Suprapubic skin (tissue), 4 donors: Measurements from ENCODE around the gene PHYH. TPM values are rescaled to one million over a fixed set of nuclear protein-coding genes. Genes with fewer than 3 reads are reported as not detected.
"Not testable (repeated sequence)": the region's sequence is repeated elsewhere in the genome, so short reads cannot be mapped to it uniquely, and the experiment has no call there.

Source experiments
- DNase-seq, 2 donors: peaks; one replicate each; pipeline ENCODE4 v3.0.0-alpha.2; 2019; ENCODE audit warnings: low spot score in 2 of 2
- H3K27ac ChIP-seq: fragments of 200-600 bp; sonication (generic); one replicate; pipeline ENCODE4 v1.5.1; 2019
- H3K27me3 ChIP-seq: fragments of 200-600 bp; sonication (generic); one replicate; pipeline ENCODE4 v1.5.1; 2019
- H3K36me3 ChIP-seq: fragments of 200-600 bp; sonication (generic); one replicate; pipeline ENCODE4 v1.5.1; 2019
- H3K4me1 ChIP-seq: fragments of 200-600 bp; sonication (generic); one replicate; pipeline ENCODE4 v1.5.1; 2019
- H3K4me3 ChIP-seq: fragments of 200-600 bp; sonication (generic); one replicate; pipeline ENCODE4 v1.5.1; 2019; ENCODE audit warnings: mild to moderate bottlenecking
- H3K9me3 ChIP-seq: fragments of 200-600 bp; sonication (generic); one replicate; pipeline ENCODE4 v1.5.1; 2019
- CTCF ChIP-seq, 2 donors: fragments of 200-600 bp in 1 of 2; fragments of 450-650 bp in 1 of 2; sonication (generic) in 1 of 2; IDR thresholded peaks; one replicate each; pipeline ENCODE4 v1.5.1; 2016 to 2019; ENCODE audit warnings: antibody characterized with exemption in 2 of 2, mild to moderate bottlenecking in 1 of 2, moderate library complexity in 1 of 2
- EP300 ChIP-seq: sonication (generic); formaldehyde crosslinking; IDR thresholded peaks from one replicate; pipeline ENCODE4 v1.6.1; 2017; ENCODE audit warnings: antibody characterized with exemption
- POLR2A ChIP-seq, 2 donors: fragments of 450-650 bp; IDR thresholded peaks; one replicate each; pipeline ENCODE4 v1.6.1; 2017; ENCODE audit warnings: antibody characterized with exemption in 2 of 2, mild to moderate bottlenecking in 2 of 2, moderate library complexity in 2 of 2
- POLR2AphosphoS5 ChIP-seq, 3 donors: sonication (generic); formaldehyde crosslinking; IDR thresholded peaks; one replicate each; pipeline ENCODE4 v1.6.1; 2017; ENCODE audit warnings: antibody characterized with exemption in 3 of 3
- WGBS: methylation state at CpG from one replicate; pipeline ENCODE4 v1.1.5; 2018; 5-methylcytosine and 5-hydroxymethylcytosine counted together
- total RNA-seq, 4 donors: library from RNA; depleted of rRNA; stranded (reverse); fragments of >200 nt; gene quantifications; one replicate each; pipeline ENCODE4 v1.1.0, GENCODE V29; 2016

PHYH gene
- total RNA-seq, 4 donors from 2014 or later = 10.5 to 22.2 (median 13.3) TPM

GRCh38 chr10:13284050-13284449 is 15.8 kb downstream of the PHYH start:
- no peaks in the 10 kb centered on the region for H3K4me1 ChIP-seq
- 96% methylated on average over 4 of the region's 4 CpGs for WGBS
- no peaks in the 10 kb centered on the region for H3K9me3 ChIP-seq
- H3K27ac ChIP-seq = no peak overlapping the region
- no peak for DNase-seq
- peaks cover 44% of the 10 kb centered on the region for H3K36me3 ChIP-seq
- TF ChIP-seq CTCF (IDR thresholded peaks at IDR 0.05) (no peak), POLR2A (IDR thresholded peaks at IDR 0.05) (no peak), POLR2AphosphoS5 (IDR thresholded peaks at IDR 0.05) (no peak), EP300 (no peak)
- H3K27me3 ChIP-seq = no peaks in the 10 kb centered on the region
- no peak overlapping the region for H3K4me3 ChIP-seq

GRCh38 chr10:13282348-13282747 is 17.5 kb downstream of the PHYH start:
- H3K27me3 ChIP-seq, H3K9me3 ChIP-seq, DNase-seq, H3K27ac ChIP-seq, H3K4me1 ChIP-seq, H3K4me3 ChIP-seq: not testable (repeated sequence)
- peaks cover 38% of the 10 kb centered on the region for H3K36me3 ChIP-seq
- 91% methylated on average over 6 of the region's 6 CpGs for WGBS

GRCh38 chr10:13276749-13277365 is 23.0 kb downstream of the PHYH start:
- H3K4me1 ChIP-seq = peaks cover 6% of the 10 kb centered on the region
- TF ChIP-seq CTCF (IDR thresholded peaks at IDR 0.05) = no peak
- no peak for TF ChIP-seq POLR2AphosphoS5 (IDR thresholded peaks at IDR 0.05)
- TF ChIP-seq POLR2A (IDR thresholded peaks at IDR 0.05) = no peak
- TF ChIP-seq EP300 = no peak
- H3K27ac ChIP-seq = no peak overlapping the region
- no peaks in the 10 kb centered on the region for H3K9me3 ChIP-seq
- WGBS = 49% methylated on average over 4 of the region's 4 CpGs
- H3K4me3 ChIP-seq = no peak overlapping the region
- DNase-seq = no peak
- peaks cover 28% of the 10 kb centered on the region for H3K36me3 ChIP-seq
- H3K27me3 ChIP-seq = no peaks in the 10 kb centered on the region

GRCh38 chr10:13276146-13276545 is 23.7 kb downstream of the PHYH start:
- WGBS = 97% methylated on average over 11 of the region's 11 CpGs
- peaks cover 11% of the 10 kb centered on the region for H3K4me1 ChIP-seq
- not testable (repeated sequence) for H3K9me3 ChIP-seq, H3K4me3 ChIP-seq, DNase-seq, H3K27me3 ChIP-seq, H3K27ac ChIP-seq
- peaks cover 28% of the 10 kb centered on the region for H3K36me3 ChIP-seq

- Histone ChIP-seq H3K36me3 (no peaks in the 10 kb centered on the region), H3K4me3 (no peak overlapping the region), H3K27ac (no peak overlapping the region), H3K9me3 (no peaks in the 10 kb centered on the region), H3K4me1 (peaks cover 11% of the 10 kb centered on the region), H3K27me3 (no peaks in the 10 kb centered on the region)
- WGBS = 46% methylated on average over 12 of the region's 12 CpGs
- TF ChIP-seq EP300 = no peak
- no peak for TF ChIP-seq CTCF (IDR thresholded peaks at IDR 0.05)
- no peak for TF ChIP-seq POLR2AphosphoS5 (IDR thresholded peaks at IDR 0.05)
- TF ChIP-seq POLR2A (IDR thresholded peaks at IDR 0.05) = no peak
- peak in 1 of 2 donors; percentile 81 for DNase-seq
These were observed 27.7 kb downstream of the PHYH start for GRCh38 chr10:13272164-13272571.

GRCh38 chr10:13271552-13272163 is 28.2 kb downstream of the PHYH start:
- peaks cover 11% of the 10 kb centered on the region for H3K4me1 ChIP-seq
- H3K36me3 ChIP-seq = no peaks in the 10 kb centered on the region
- peak in 1 of 2 donors; percentile 67 for DNase-seq
- no peak overlapping the region for H3K27ac ChIP-seq
- 44% methylated on average over 11 of the region's 14 CpGs for WGBS
- no peaks in the 10 kb centered on the region for H3K27me3 ChIP-seq
- TF ChIP-seq CTCF (IDR thresholded peaks at IDR 0.05) (peak in 1 of 2 donors; percentile 15), POLR2AphosphoS5 (IDR thresholded peaks at IDR 0.05) (no peak), POLR2A (IDR thresholded peaks at IDR 0.05) (no peak), EP300 (no peak)
- no peak overlapping the region for H3K4me3 ChIP-seq
- H3K9me3 ChIP-seq = no peaks in the 10 kb centered on the region
